Activated T-cell treated with anti-CD3 and anti-CD28 coated beads, Interleukin-2, amount 50 U/mL, for 72 hours (primary cell): ENCODE data around the gene TMEM106C. TPM values are rescaled to one million over a fixed set of nuclear protein-coding genes. Genes with fewer than 3 reads are reported as not detected.

Experiments
- ATAC-seq, 2 donors: fragments of 150-1000 bp; cut with Tn5 transposase; replicated peaks in 1 of 2; 2 replicates each; pipeline ENCODE4 v1.10.0; 2021; ENCODE audit warnings: moderate library complexity in 2 of 2, mild to moderate bottlenecking in 1 of 2
- DNase-seq, 2 donors: peaks; one replicate each; pipeline ENCODE4 v3.0.0; 2021 to 2022; ENCODE audit warnings: mixed read lengths in 1 of 2
- H3K27ac Mint-ChIP-seq: one replicate; pipeline ENCODE4 v1.8.0; 2022; ENCODE audit warnings: mild to moderate bottlenecking, moderate library complexity, mixed read lengths
- H3K27me3 Mint-ChIP-seq: one replicate; pipeline ENCODE4 v1.8.0; 2022; ENCODE audit warnings: low read depth, mixed read lengths
- H3K36me3 Mint-ChIP-seq, 2 donors: one replicate each; pipeline ENCODE4 v1.8.0; 2022; ENCODE audit warnings: mixed read lengths in 2 of 2, mild to moderate bottlenecking in 1 of 2; ENCODE audit not compliant: insufficient read depth in 2 of 2
- H3K4me1 Mint-ChIP-seq: one replicate; pipeline ENCODE4 v1.8.0; 2022; ENCODE audit warnings: low read depth, mixed read lengths
- H3K4me3 Mint-ChIP-seq, 2 donors: one replicate each; pipeline ENCODE4 v1.8.0; 2022; ENCODE audit warnings: mild to moderate bottlenecking in 2 of 2, mixed read lengths in 2 of 2, moderate library complexity in 2 of 2
- H3K9me3 Mint-ChIP-seq, 2 donors: one replicate each; pipeline ENCODE4 v1.8.0; 2022; ENCODE audit warnings: mixed read lengths in 2 of 2
- total RNA-seq, 2 donors: library from RNA; stranded (reverse); gene quantifications; one replicate each; pipeline ENCODE4 v1.2.3, GENCODE V29; 2022

The TMEM106C gene
- total RNA-seq, 2 donors from 2014 or later: 124 to 149 TPM

- no peak for DNase-seq
- H3K36me3 Mint-ChIP-seq: no peaks in the 10 kb centered on the region
- H3K4me1 Mint-ChIP-seq: no peaks in the 10 kb centered on the region
- H3K9me3 Mint-ChIP-seq: no peaks in the 10 kb centered on the region
- ATAC-seq: peak in 1 of 2 donors; percentile 12
- no peak overlapping the region for H3K4me3 Mint-ChIP-seq
- H3K27ac Mint-ChIP-seq: no peak overlapping the region
- H3K27me3 Mint-ChIP-seq: no peaks in the 10 kb centered on the region
Observed at GRCh38 chr12:47977772-47978597, 14.6 kb downstream of the TMEM106C start.

- Mint-ChIP-seq H3K27ac (no peak overlapping the region), H3K27me3 (no peaks in the 10 kb centered on the region), H3K9me3 (no peaks in the 10 kb centered on the region), H3K4me1 (no peaks in the 10 kb centered on the region), H3K36me3 (no peaks in the 10 kb centered on the region), H3K4me3 (no peak overlapping the region)
- DNase-seq (no peak), ATAC-seq (no peak)
Observed at GRCh38 chr12:47978598-47978873, 15.1 kb downstream of the TMEM106C start.

- H3K4me3 Mint-ChIP-seq: no peak overlapping the region
- H3K9me3 Mint-ChIP-seq: no peaks in the 10 kb centered on the region
- no peak overlapping the region for H3K27ac Mint-ChIP-seq
- no peaks in the 10 kb centered on the region for H3K36me3 Mint-ChIP-seq
- H3K4me1 Mint-ChIP-seq: no peaks in the 10 kb centered on the region
- ATAC-seq (no peak), DNase-seq (no peak)
- H3K27me3 Mint-ChIP-seq: no peaks in the 10 kb centered on the region
Observed at GRCh38 chr12:47979166-47979565, 15.8 kb downstream of the TMEM106C start.

- no peaks in the 10 kb centered on the region for H3K27me3 Mint-ChIP-seq
Observed at GRCh38 chr12:47979686-47980085, 16.3 kb downstream of the TMEM106C start.

GRCh38 chr12:47980197-47980596 lies 16.8 kb downstream of the TMEM106C start:
- DNase-seq (no peak), ATAC-seq (no peak)
- Mint-ChIP-seq H3K4me3 (no peak overlapping the region), H3K9me3 (no peaks in the 10 kb centered on the region), H3K27me3 (no peaks in the 10 kb centered on the region), H3K4me1 (no peaks in the 10 kb centered on the region), H3K27ac (no peak overlapping the region), H3K36me3 (no peaks in the 10 kb centered on the region)

More at GRCh38 chr12:47979686-47980085, 16.3 kb downstream of the TMEM106C start:
- Mint-ChIP-seq H3K36me3 (no peaks in the 10 kb centered on the region), H3K27ac (no peak overlapping the region), H3K4me3 (no peak overlapping the region), H3K4me1 (no peaks in the 10 kb centered on the region), H3K9me3 (no peaks in the 10 kb centered on the region)
- no peak for DNase-seq
- ATAC-seq: no peak

GRCh38 chr12:47980779-47981495 lies 17.5 kb downstream of the TMEM106C start:
- no peak overlapping the region for H3K27ac Mint-ChIP-seq
- no peaks in the 10 kb centered on the region for H3K27me3 Mint-ChIP-seq
- ATAC-seq (no peak), DNase-seq (no peak)
- H3K4me1 Mint-ChIP-seq: no peaks in the 10 kb centered on the region
- no peaks in the 10 kb centered on the region for H3K9me3 Mint-ChIP-seq
- no peaks in the 10 kb centered on the region for H3K36me3 Mint-ChIP-seq
- H3K4me3 Mint-ChIP-seq: no peak overlapping the region

GRCh38 chr12:47981496-47982260 lies 18.3 kb downstream of the TMEM106C start:
- Mint-ChIP-seq H3K27ac (no peak overlapping the region), H3K4me3 (no peak overlapping the region), H3K27me3 (no peaks in the 10 kb centered on the region), H3K9me3 (no peaks in the 10 kb centered on the region), H3K4me1 (no peaks in the 10 kb centered on the region), H3K36me3 (no peaks in the 10 kb centered on the region)
- DNase-seq (no peak), ATAC-seq (no peak)

GRCh38 chr12:47982311-47982710 lies 18.9 kb downstream of the TMEM106C start:
- Mint-ChIP-seq H3K36me3 (no peaks in the 10 kb centered on the region), H3K9me3 (no peaks in the 10 kb centered on the region), H3K27ac (no peak overlapping the region), H3K4me1 (no peaks in the 10 kb centered on the region), H3K27me3 (no peaks in the 10 kb centered on the region), H3K4me3 (no peak overlapping the region)
- DNase-seq (no peak), ATAC-seq (no peak)

- H3K27ac Mint-ChIP-seq: no peak overlapping the region
- H3K36me3 Mint-ChIP-seq: no peaks in the 10 kb centered on the region
- no peak overlapping the region for H3K4me3 Mint-ChIP-seq
- H3K4me1 Mint-ChIP-seq: no peaks in the 10 kb centered on the region
- no peaks in the 10 kb centered on the region for H3K27me3 Mint-ChIP-seq
- no peak for ATAC-seq
- no peak for DNase-seq
- H3K9me3 Mint-ChIP-seq: no peaks in the 10 kb centered on the region
Observed at GRCh38 chr12:47982770-47983169, 19.4 kb downstream of the TMEM106C start.

- DNase-seq: no peak
- no peak overlapping the region for H3K27ac Mint-ChIP-seq
Observed at GRCh38 chr12:47983541-47984115, 20.2 kb downstream of the TMEM106C start.

GRCh38 chr12:47984331-47984801 lies 21.0 kb downstream of the TMEM106C start:
- Mint-ChIP-seq H3K27me3 (no peaks in the 10 kb centered on the region), H3K4me1 (peaks cover under 1% of the 10 kb centered on the region), H3K9me3 (no peaks in the 10 kb centered on the region), H3K36me3 (no peaks in the 10 kb centered on the region), H3K27ac (no peak overlapping the region), H3K4me3 (no peak overlapping the region)
- no peak for DNase-seq
- ATAC-seq: no peak

More at GRCh38 chr12:47983541-47984115, 20.2 kb downstream of the TMEM106C start:
- H3K27me3 Mint-ChIP-seq: no peaks in the 10 kb centered on the region
- no peak for ATAC-seq
- no peaks in the 10 kb centered on the region for H3K36me3 Mint-ChIP-seq
- no peak overlapping the region for H3K4me3 Mint-ChIP-seq
- H3K4me1 Mint-ChIP-seq: no peaks in the 10 kb centered on the region
- H3K9me3 Mint-ChIP-seq: no peaks in the 10 kb centered on the region

- DNase-seq (no peak), ATAC-seq (no peak)
- H3K36me3 Mint-ChIP-seq: no peaks in the 10 kb centered on the region
- no peaks in the 10 kb centered on the region for H3K27me3 Mint-ChIP-seq
- H3K4me3 Mint-ChIP-seq: no peak overlapping the region
- no peak overlapping the region for H3K27ac Mint-ChIP-seq
- peaks cover 14% of the 10 kb centered on the region for H3K4me1 Mint-ChIP-seq
- H3K9me3 Mint-ChIP-seq: no peaks in the 10 kb centered on the region
Observed at GRCh38 chr12:47985596-47986290, 22.3 kb downstream of the TMEM106C start.
